Lower lobe of right lung (tissue), 2 donors: Measurements from ENCODE around the gene NAIF1. TPM values are rescaled to one million over a fixed set of nuclear protein-coding genes. Genes with fewer than 3 reads are reported as not detected.
"Not testable (repeated sequence)": the region's sequence is repeated elsewhere in the genome, so short reads cannot be mapped to it uniquely, and the experiment has no call there.

Experiments
- ATAC-seq, 2 donors: fragments of 200-7000 bp; cut with Tn5 transposase; one replicate each; pipeline ENCODE4 v1.9.1; 2020 to 2022; ENCODE audit warnings: mild to moderate bottlenecking in 2 of 2, moderate library complexity in 2 of 2
- DNase-seq: peaks from one replicate; pipeline ENCODE4 v3.0.0-alpha.2; 2020
- H3K27ac ChIP-seq: fragments of 200-600 bp; one replicate; pipeline ENCODE4 v1.8.0; 2022
- H3K27me3 ChIP-seq: fragments of 200-600 bp; one replicate; pipeline ENCODE4 v1.8.0; 2022; ENCODE audit warnings: low read depth
- H3K36me3 ChIP-seq: fragments of 200-600 bp; one replicate; pipeline ENCODE4 v1.8.0; 2022; ENCODE audit warnings: mild to moderate bottlenecking
- H3K4me1 ChIP-seq: fragments of 200-600 bp; one replicate; pipeline ENCODE4 v1.8.0; 2022
- H3K4me3 ChIP-seq: fragments of 200-600 bp; one replicate; pipeline ENCODE4 v1.8.0; 2022; ENCODE audit warnings: mild to moderate bottlenecking
- H3K9me3 ChIP-seq: fragments of 200-600 bp; one replicate; pipeline ENCODE4 v1.8.0; 2022
- intact Hi-C: fragments of 100-400 bp; cut with DNase I; formaldehyde crosslinking; loops from one replicate; pipeline ENCODE4 v1.11.0; 2022
- total RNA-seq: library from RNA; stranded (reverse); fragmentation: NEBNext Ultra II Directional; extraction: Animal tissue kit (Norgen Biotek cat#: 25700); gene quantifications from one replicate; pipeline ENCODE4 v1.2.1, GENCODE V29; 2021
- TF ChIP-seq, protein P1 (sequence below): fragments of 200-600 bp; IDR thresholded peaks from one replicate; pipeline ENCODE4 v1.8.0; 2022; ENCODE audit warnings: antibody characterized with exemption, mild to moderate bottlenecking
- donor health status: DM: no; HTN: yes; CAD: no; lungs with severe emphysema.

NAIF1 gene
- total RNA-seq, 1 donor from 2014 or later: 11.3 TPM

DNA sequence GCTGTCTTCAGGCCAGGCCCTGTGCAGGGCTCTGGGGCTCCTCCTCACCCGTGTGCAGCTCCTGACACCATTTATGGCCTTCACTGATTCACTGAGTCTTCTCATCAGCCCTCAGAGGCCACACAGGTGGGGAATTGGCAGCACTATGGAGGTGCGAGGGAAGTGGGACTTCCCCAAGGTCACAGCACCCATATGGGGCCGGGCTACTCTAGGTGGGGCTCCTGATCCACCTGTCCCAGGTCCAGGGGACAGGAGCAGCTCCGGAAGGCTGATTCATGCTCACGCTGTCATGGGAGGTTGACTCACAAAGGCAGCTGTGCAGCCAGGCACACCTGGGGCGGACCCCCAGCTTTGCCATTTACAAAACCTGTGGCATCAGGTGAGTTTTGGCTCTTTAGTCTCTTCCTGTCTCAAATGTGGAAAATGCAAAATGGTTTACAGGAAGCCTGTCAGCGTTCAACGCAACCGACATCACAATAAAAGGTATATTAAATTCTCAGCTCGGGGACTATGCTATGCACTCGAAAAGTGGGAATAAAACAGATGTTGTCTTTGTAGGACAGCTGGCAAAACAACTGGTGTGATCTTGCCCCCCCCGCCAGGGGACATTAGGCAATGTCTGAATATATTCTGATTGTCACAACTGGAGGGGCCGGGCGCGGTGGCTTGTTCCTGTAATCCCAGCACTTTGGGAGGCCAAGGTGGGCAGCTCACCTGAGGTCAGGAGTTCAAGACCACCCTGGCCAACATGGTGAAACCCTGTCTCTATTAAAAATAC is 15.0 kb downstream of the NAIF1 start:
- no peak for ATAC-seq
- H3K4me3 ChIP-seq: no peak overlapping the region
- H3K27me3 ChIP-seq: no peaks in the 10 kb centered on the region
- peaks cover 32% of the 10 kb centered on the region for H3K4me1 ChIP-seq
- no peak for DNase-seq
- no peaks in the 10 kb centered on the region for H3K9me3 ChIP-seq
- intact Hi-C loops: no loop called here
- H3K27ac ChIP-seq: no peak overlapping the region
- no peaks in the 10 kb centered on the region for H3K36me3 ChIP-seq
- TF ChIP-seq, protein P1, sequence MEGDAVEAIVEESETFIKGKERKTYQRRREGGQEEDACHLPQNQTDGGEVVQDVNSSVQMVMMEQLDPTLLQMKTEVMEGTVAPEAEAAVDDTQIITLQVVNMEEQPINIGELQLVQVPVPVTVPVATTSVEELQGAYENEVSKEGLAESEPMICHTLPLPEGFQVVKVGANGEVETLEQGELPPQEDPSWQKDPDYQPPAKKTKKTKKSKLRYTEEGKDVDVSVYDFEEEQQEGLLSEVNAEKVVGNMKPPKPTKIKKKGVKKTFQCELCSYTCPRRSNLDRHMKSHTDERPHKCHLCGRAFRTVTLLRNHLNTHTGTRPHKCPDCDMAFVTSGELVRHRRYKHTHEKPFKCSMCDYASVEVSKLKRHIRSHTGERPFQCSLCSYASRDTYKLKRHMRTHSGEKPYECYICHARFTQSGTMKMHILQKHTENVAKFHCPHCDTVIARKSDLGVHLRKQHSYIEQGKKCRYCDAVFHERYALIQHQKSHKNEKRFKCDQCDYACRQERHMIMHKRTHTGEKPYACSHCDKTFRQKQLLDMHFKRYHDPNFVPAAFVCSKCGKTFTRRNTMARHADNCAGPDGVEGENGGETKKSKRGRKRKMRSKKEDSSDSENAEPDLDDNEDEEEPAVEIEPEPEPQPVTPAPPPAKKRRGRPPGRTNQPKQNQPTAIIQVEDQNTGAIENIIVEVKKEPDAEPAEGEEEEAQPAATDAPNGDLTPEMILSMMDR: no peak

DNA sequence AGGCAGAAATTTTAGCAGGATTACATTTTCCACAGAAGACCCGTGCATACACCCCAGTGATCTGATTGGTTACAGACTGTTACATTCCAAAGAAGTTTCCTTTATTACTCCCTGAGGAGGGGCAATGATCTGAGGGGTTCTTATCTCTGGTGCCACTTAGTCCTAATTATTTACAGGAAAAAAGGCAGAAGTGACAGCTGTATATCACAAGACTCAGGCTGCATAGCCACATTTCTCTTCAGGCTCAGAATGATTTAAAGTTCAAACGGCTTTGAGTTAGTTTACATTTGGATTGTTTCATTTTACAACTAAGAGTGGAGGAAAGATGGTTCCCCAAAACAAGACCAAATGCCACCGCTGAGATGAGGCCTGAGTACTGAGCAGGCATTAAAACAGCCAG is 17.3 kb downstream of the NAIF1 start:
- H3K4me3 ChIP-seq: no peak overlapping the region
- intact Hi-C loops: loop anchor here (10.0 kb wide), 1 partner anchor 105 kb away; no protein-coding TSS in a partner anchor
- DNase-seq (no peak), ATAC-seq (no peak)
- no peak overlapping the region for H3K27ac ChIP-seq
- no peaks in the 10 kb centered on the region for H3K36me3 ChIP-seq
- TF ChIP-seq, protein P1: no peak
- H3K27me3 ChIP-seq: no peaks in the 10 kb centered on the region
- no peaks in the 10 kb centered on the region for H3K9me3 ChIP-seq
- peaks cover 12% of the 10 kb centered on the region for H3K4me1 ChIP-seq

DNA sequence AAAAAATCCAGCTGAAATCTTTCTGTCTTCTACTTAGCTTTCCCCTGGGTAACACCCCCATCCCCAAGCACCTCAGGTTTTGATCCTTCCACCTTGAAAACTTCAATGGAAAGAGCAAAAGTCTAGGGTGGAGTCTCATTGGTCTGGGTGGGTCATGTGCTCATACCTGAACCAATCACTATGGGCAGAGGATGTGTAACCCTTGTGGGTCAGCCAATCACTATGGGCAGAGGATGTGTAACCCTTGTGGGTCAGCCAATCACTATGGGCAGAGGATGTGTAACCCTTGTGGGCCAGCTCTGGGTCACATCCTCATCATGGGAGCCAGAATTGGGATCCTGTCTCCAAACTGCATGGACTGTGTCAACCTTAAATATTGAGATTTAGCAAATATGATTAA is 18.5 kb downstream of the NAIF1 start:
- no peaks in the 10 kb centered on the region for H3K27me3 ChIP-seq
- ATAC-seq (peak in 1 of 2 donors; percentile 23), DNase-seq (no peak)
- H3K4me3 ChIP-seq: no peak overlapping the region
- no peaks in the 10 kb centered on the region for H3K36me3 ChIP-seq
- intact Hi-C loops: loop anchor here (10.0 kb wide), 1 partner anchor 104 kb away; no protein-coding TSS in a partner anchor
- H3K27ac ChIP-seq: no peak overlapping the region
- H3K9me3 ChIP-seq: no peaks in the 10 kb centered on the region
- TF ChIP-seq, protein P1: no peak
- no peaks in the 10 kb centered on the region for H3K4me1 ChIP-seq

DNA sequence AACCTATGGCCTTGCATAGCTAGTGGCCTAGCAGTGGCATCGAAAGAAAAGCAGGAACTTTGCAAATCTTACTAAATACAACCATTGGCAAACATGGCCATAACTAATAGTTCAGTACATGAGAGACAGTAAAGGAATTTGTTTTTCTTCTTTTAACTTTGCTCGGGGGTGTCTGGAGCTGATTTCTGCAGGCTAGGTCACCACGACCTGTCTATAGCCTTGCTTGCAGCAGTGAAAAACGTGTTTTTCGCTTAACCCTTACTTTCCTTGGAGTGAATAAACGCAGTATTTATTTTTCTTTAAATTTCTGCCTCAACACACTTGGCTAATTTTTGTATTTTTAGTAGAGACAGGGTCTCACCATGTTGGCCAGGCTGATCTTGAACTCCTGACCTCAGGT is 19.9 kb downstream of the NAIF1 start:
- ATAC-seq: no peak
- intact Hi-C loops: loop anchor here (10.0 kb wide), 1 partner anchor 102 kb away; no protein-coding TSS in a partner anchor
- Histone ChIP-seq H3K9me3 (no peaks in the 10 kb centered on the region), H3K4me1 (no peaks in the 10 kb centered on the region), H3K27ac (no peak overlapping the region), H3K36me3 (no peaks in the 10 kb centered on the region), H3K4me3 (no peak overlapping the region), H3K27me3 (no peaks in the 10 kb centered on the region)
- TF ChIP-seq, protein P1: no peak
- no peak for DNase-seq

DNA sequence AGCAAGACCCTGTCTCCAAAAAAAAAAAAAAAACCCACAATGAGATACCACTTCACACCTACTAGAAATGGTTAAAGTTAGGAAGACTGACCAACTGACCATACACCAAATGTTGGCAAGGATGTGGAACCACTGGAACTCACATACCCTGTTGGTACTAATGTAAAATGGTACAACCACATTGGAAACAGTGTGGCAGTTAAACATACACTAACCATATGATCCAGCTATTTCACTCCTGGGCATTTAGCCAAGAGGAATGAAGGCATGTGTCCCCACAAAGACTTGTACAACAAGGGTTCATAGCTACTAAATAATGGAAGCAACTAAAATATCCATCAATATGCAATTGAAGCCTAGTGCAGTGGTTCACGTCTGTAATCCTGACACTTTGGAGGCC is 21.3 kb downstream of the NAIF1 start:
- H3K36me3 ChIP-seq: no peaks in the 10 kb centered on the region
- H3K9me3 ChIP-seq: no peaks in the 10 kb centered on the region
- TF ChIP-seq, protein P1: no peak
- DNase-seq: no peak
- no peak overlapping the region for H3K4me3 ChIP-seq
- no peak for ATAC-seq
- intact Hi-C loops: loop anchor here (10.0 kb wide), 1 partner anchor 101 kb away; no protein-coding TSS in a partner anchor
- no peaks in the 10 kb centered on the region for H3K27me3 ChIP-seq
- no peak overlapping the region for H3K27ac ChIP-seq
- no peaks in the 10 kb centered on the region for H3K4me1 ChIP-seq

DNA sequence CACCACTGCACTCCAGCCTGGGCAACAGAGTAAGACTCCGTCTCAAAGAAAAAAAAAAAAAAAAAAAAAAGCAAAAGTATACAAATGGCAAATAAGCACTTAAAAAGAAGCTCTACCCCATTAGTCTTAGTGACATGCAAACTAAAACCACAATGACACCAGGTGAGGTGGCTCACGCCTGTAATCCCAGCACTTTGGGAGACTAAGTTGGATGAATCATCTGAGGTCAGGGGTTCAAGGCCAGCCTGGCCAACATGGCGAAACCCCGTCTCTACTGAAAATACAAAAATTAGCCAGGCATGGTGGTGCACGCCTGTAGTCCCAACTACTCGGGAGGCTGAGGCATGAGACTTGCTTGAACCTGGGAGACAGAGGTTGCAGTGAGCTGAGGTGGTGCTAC is 21.7 kb downstream of the NAIF1 start:
- not testable (repeated sequence) for H3K27ac ChIP-seq, H3K4me3 ChIP-seq, H3K4me1 ChIP-seq, H3K36me3 ChIP-seq, H3K9me3 ChIP-seq, DNase-seq, H3K27me3 ChIP-seq, ATAC-seq
- intact Hi-C loops: loop anchor here (10.0 kb wide), 1 partner anchor 101 kb away; no protein-coding TSS in a partner anchor
